Right lobe of liver (tissue), 6 donors: Measurements from ENCODE around the gene HDAC9. TPM values are rescaled to one million over a fixed set of nuclear protein-coding genes. Genes with fewer than 3 reads are reported as not detected.

Experiments used
- ATAC-seq, 4 donors: fragments of 200-7000 bp; cut with Tn5 transposase; one replicate each; pipeline ENCODE4 v1.9.1; 2020; ENCODE audit warnings: mild to moderate bottlenecking in 4 of 4, moderate library complexity in 4 of 4
- DNase-seq, 3 donors: peaks; one replicate each; pipeline ENCODE4 v3.0.0-alpha.2; 2020
- H3K27ac ChIP-seq, 3 donors: fragments of 200-600 bp; one replicate each; pipeline ENCODE4 v1.8.0; 2022
- H3K27me3 ChIP-seq, 2 donors: fragments of 200-600 bp; one replicate each; pipeline ENCODE4 v1.8.0; 2022
- H3K36me3 ChIP-seq, 4 donors: fragments of 200-600 bp; sonication (generic) in 1 of 4; one replicate each; pipeline versions ENCODE4 v1.5.1 to v1.8.0; 2017 to 2022; ENCODE audit warnings: control low read depth in 1 of 4
- H3K4me1 ChIP-seq, 4 donors: fragments of 200-600 bp; sonication (generic) in 1 of 4; one replicate each; pipeline versions ENCODE4 v1.5.1 to v1.8.0; 2017 to 2022; ENCODE audit warnings: control low read depth in 1 of 4
- H3K4me3 ChIP-seq, 3 donors: fragments of 200-600 bp; one replicate each; pipeline ENCODE4 v1.8.0; 2022
- H3K9me3 ChIP-seq, 4 donors: fragments of 200-600 bp; sonication (generic) in 1 of 4; one replicate each; pipeline versions ENCODE4 v1.5.1 to v1.8.0; 2017 to 2022; ENCODE audit warnings: control low read depth in 1 of 4
- POLR2A ChIP-seq: fragments of 450-650 bp; IDR thresholded peaks from one replicate; pipeline ENCODE4 v1.6.1; 2017; ENCODE audit warnings: antibody characterized with exemption, mild to moderate bottlenecking
- WGBS: methylation state at CpG from one replicate; pipeline ENCODE4 v1.1.6; 2018; ENCODE audit warnings: low coverage, low lambda C conversion rate; ENCODE audit not compliant: insufficient coverage; ENCODE audit errors: missing lambda C conversion rate; 5-methylcytosine and 5-hydroxymethylcytosine counted together
- intact Hi-C, 2 donors: fragments of 100-400 bp; cut with DNase I; formaldehyde crosslinking; loops; one replicate each; pipeline versions ENCODE4 v1.11.2 to v1.14.1; 2022
- total RNA-seq, 6 experiments: library from RNA; depleted of rRNA in 2 of 6; stranded (reverse); fragments of >200 nt in 2 of 6; fragmentation: NEBNext Ultra II Directional in 3 of 6; extraction: Animal tissue kit (Norgen Biotek cat#: 25700) in 3 of 6; gene quantifications; one replicate each; pipeline versions ENCODE4 v1.1.0 to v1.2.4, GENCODE V29; 2016 to 2023
- TF ChIP-seq, protein P1 (sequence below), 4 donors: fragments of 200-600 bp in 3 of 4; fragments of 450-650 bp in 1 of 4; IDR thresholded peaks; one replicate each; pipeline versions ENCODE4 v1.5.1 to v1.8.0; 2016 to 2022; ENCODE audit warnings: antibody characterized with exemption in 4 of 4, mild to moderate bottlenecking in 2 of 4
- donor health status: DM: no; HTN: yes; CAD: no.
- donor health status: DM: no; HTN: no; CAD: no.
- donor health status: DM: no; HTN: no; CAD: no.
- donor health status: DM: no; HTN: yes; CAD: no.
- donor health status: DM: no; HTN: yes; CAD: no.

The HDAC9 gene
- total RNA-seq, 6 experiments from 2014 or later, result 1.0 to 4.1 (median 2.5) TPM

DNA sequence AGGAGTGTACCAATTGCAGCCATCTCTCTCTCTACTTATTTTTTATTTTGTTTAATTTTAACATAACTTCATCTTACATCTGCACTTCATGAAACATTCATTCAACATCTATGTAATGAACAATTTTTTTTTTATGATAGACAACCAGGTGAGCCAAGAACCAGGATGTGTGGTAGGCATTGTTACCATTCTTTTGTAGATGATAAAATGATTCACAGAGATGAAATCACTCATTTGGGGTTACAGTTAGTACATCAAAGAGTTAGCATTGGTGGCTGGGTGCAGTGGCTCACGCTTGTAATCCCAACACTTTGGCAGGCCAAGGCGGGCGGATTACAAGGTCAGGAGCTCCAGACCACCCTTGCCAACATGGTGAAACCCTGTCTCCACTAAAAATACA lies 127.8 kb downstream of the HDAC9 start:
- H3K4me1 ChIP-seq, result no peaks in the 10 kb centered on the region
- ATAC-seq (no peak), DNase-seq (no peak)
- no peak for TF ChIP-seq POLR2A
- TF ChIP-seq, protein P1, sequence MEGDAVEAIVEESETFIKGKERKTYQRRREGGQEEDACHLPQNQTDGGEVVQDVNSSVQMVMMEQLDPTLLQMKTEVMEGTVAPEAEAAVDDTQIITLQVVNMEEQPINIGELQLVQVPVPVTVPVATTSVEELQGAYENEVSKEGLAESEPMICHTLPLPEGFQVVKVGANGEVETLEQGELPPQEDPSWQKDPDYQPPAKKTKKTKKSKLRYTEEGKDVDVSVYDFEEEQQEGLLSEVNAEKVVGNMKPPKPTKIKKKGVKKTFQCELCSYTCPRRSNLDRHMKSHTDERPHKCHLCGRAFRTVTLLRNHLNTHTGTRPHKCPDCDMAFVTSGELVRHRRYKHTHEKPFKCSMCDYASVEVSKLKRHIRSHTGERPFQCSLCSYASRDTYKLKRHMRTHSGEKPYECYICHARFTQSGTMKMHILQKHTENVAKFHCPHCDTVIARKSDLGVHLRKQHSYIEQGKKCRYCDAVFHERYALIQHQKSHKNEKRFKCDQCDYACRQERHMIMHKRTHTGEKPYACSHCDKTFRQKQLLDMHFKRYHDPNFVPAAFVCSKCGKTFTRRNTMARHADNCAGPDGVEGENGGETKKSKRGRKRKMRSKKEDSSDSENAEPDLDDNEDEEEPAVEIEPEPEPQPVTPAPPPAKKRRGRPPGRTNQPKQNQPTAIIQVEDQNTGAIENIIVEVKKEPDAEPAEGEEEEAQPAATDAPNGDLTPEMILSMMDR (IDR thresholded peaks at IDR 0.05), result no peak
- H3K27me3 ChIP-seq, result no peaks in the 10 kb centered on the region
- 82% methylated on average over 3 of the region's 3 CpGs for WGBS
- no peaks in the 10 kb centered on the region for H3K36me3 ChIP-seq
- H3K9me3 ChIP-seq, result no peaks in the 10 kb centered on the region
- H3K27ac ChIP-seq, result no peak overlapping the region
- H3K4me3 ChIP-seq, result no peak overlapping the region
- intact Hi-C loops, result no loop called here

DNA sequence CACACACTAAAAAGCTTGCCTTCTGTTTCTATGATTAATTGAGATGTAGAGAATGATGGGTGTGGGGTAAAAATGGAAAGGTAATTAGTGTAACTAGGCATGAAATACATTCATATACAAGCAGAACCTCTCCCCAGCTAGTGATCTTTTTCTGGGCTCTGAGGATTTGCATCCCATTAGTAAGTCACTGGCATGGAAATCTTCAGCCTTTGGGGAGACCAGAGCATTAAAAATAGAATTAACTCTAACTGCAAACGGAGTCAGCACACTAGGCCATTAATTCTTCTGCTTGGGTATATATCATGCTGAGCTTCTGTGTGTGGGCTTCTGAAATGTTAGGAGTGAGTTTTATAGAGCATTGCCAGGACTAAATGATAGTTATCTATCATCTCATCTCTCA lies 128.9 kb downstream of the HDAC9 start:
- H3K4me1 ChIP-seq, result no peaks in the 10 kb centered on the region
- no peak for TF ChIP-seq POLR2A
- TF ChIP-seq, protein P1 (IDR thresholded peaks at IDR 0.05), result no peak
- WGBS, result 67% methylated on average over 1 of the region's 1 CpG
- no peaks in the 10 kb centered on the region for H3K36me3 ChIP-seq
- no peak overlapping the region for H3K27ac ChIP-seq
- no peaks in the 10 kb centered on the region for H3K27me3 ChIP-seq
- no peak overlapping the region for H3K4me3 ChIP-seq
- no peak for ATAC-seq
- intact Hi-C loops, result no loop called here
- H3K9me3 ChIP-seq, result no peaks in the 10 kb centered on the region
- DNase-seq, result no peak

DNA sequence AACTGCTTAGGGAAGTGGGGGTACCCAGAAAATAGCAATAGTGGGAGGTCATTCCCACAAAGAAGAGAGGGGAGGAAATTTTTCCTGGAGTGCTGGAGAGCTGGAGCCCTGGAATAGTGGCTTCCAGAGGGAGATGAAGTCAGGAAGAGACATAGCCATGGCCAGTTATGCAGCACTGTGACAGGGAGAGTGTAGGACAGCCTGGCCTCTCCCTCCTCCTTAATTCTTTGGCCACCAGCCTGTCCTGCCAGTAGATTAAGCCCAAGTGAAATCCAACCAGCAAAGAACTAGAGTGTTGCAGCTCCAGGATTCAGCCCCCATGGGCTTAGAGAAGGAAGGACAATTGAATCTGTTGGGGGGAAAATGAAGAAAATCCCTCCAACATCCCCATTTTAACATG lies 130.5 kb downstream of the HDAC9 start:
- intact Hi-C loops, result no loop called here
- no peaks in the 10 kb centered on the region for H3K36me3 ChIP-seq
- no peak overlapping the region for H3K4me3 ChIP-seq
- H3K27ac ChIP-seq, result no peak overlapping the region
- no peaks in the 10 kb centered on the region for H3K4me1 ChIP-seq
- no peak for ATAC-seq
- no peaks in the 10 kb centered on the region for H3K27me3 ChIP-seq
- no peaks in the 10 kb centered on the region for H3K9me3 ChIP-seq
- DNase-seq, result no peak
- no peak for TF ChIP-seq POLR2A
- TF ChIP-seq, protein P1 (IDR thresholded peaks at IDR 0.05), result no peak

DNA sequence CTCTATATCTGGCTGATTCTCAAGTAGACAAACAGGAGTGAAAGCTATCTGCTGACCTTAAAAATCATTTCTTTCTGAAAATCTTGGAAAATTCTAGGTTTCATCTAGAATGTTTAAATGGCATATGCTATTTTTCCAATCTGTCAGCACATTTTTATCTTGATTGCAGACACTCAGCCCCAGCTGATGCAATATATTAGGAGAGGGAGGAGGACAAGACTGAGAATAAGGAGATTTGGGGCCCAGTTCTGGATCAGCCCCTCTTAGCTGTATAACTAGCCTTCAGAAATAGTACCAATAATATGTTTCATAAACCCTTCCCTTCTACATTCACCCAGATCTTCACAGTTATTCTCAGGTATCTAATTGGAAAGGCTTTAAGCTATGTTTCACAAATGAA lies 131.2 kb downstream of the HDAC9 start:
- H3K4me1 ChIP-seq, result no peaks in the 10 kb centered on the region
- DNase-seq (no peak), ATAC-seq (no peak)
- no peaks in the 10 kb centered on the region for H3K27me3 ChIP-seq
- no peak overlapping the region for H3K27ac ChIP-seq
- H3K9me3 ChIP-seq, result no peaks in the 10 kb centered on the region
- H3K4me3 ChIP-seq, result no peak overlapping the region
- intact Hi-C loops, result no loop called here
- no peaks in the 10 kb centered on the region for H3K36me3 ChIP-seq
- TF ChIP-seq POLR2A, result no peak
- TF ChIP-seq, protein P1 (IDR thresholded peaks at IDR 0.05), result no peak

DNA sequence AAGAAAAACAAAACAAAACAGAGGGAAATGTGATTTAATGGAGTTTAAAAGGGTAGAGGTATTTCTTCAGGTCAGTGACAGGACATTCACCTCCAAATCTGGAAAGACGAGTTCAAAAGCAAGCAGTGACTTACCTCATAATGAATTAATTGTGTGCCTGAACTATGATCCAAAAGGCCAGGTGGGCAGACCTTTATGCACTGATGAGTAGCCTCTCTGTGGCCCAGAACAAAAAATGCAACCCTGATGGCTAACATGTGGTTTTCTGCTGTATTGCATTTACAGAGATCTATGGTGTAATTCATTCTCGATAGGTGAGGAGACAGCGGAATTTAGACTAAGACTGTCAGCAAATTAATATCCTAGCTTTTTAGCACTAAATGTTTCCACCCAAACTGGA lies 142.0 kb downstream of the HDAC9 start:
- Histone ChIP-seq H3K4me3 (no peak overlapping the region), H3K36me3 (no peaks in the 10 kb centered on the region), H3K27ac (no peak overlapping the region), H3K27me3 (no peaks in the 10 kb centered on the region), H3K9me3 (no peaks in the 10 kb centered on the region), H3K4me1 (no peaks in the 10 kb centered on the region)
- no peak for DNase-seq
- ATAC-seq, result peak in 1 of 4 donors; percentile 72
- 70% methylated on average over 3 of the region's 3 CpGs for WGBS
- TF ChIP-seq POLR2A, result no peak
- TF ChIP-seq, protein P1 (IDR thresholded peaks at IDR 0.05), result no peak
- intact Hi-C loops, result no loop called here
